CD14-positive monocyte (primary cell): ENCODE data around the gene BNIPL. TPM values are rescaled to one million over a fixed set of nuclear protein-coding genes. Genes with fewer than 3 reads are reported as not detected.
A peak's percentile ranks its signal among the peaks of the same experiment; 100 is the strongest.

Source experiments
- DNase-seq, 3 donors: peaks; one replicate each; pipeline ENCODE4 v3.0.0-alpha.2; 2011 to 2022
- H2AFZ ChIP-seq: 2 replicates; pipeline ENCODE4 v1.6.0; 2012; ENCODE audit warnings: mild to moderate bottlenecking, low read depth, low read length, inconsistent platforms; ENCODE audit not compliant: insufficient read depth, poor library complexity, severe bottlenecking
- H3K27ac ChIP-seq, 2 donors: 1 replicate in 1 of 2; 2 replicates in 1 of 2; pipeline ENCODE4 v1.5.1; 2012 to 2013; ENCODE audit warnings: low read length in 2 of 2, control low read depth in 1 of 2, inconsistent platforms in 1 of 2, low read depth in 1 of 2, mild to moderate bottlenecking in 1 of 2
- H3K27me3 ChIP-seq, 2 donors: one replicate each; pipeline versions ENCODE4 v1.6.0 to v1.6.1; 2011 to 2013; ENCODE audit warnings: low read length in 2 of 2; ENCODE audit not compliant: control insufficient read depth in 2 of 2, insufficient read depth in 2 of 2
- H3K36me3 ChIP-seq, 2 donors: replicated peaks in 1 of 2; 1 replicate in 1 of 2; 2 replicates in 1 of 2; pipeline versions ENCODE4 v1.5.1 to v1.6.1; 2012 to 2013; ENCODE audit warnings: low read length in 2 of 2, control low read depth in 1 of 2, inconsistent platforms in 1 of 2, mild to moderate bottlenecking in 1 of 2; ENCODE audit not compliant: insufficient read depth in 2 of 2, control insufficient read depth in 1 of 2
- H3K4me1 ChIP-seq, 2 donors: 1 replicate in 1 of 2; 2 replicates in 1 of 2; pipeline versions ENCODE4 v1.5.1 to v1.6.1; 2012 to 2013; ENCODE audit warnings: low read length in 2 of 2, control low read depth in 1 of 2, inconsistent platforms in 1 of 2, mild to moderate bottlenecking in 1 of 2, moderate library complexity in 1 of 2; ENCODE audit not compliant: insufficient read depth in 2 of 2, control insufficient read depth in 1 of 2
- H3K4me2 ChIP-seq: replicated peaks from 2 replicates; pipeline ENCODE3; 2012; ENCODE audit warnings: low read length, moderate library complexity, mild to moderate bottlenecking; ENCODE audit not compliant: poor library complexity, severe bottlenecking; ENCODE audit errors: extremely low read depth
- H3K4me3 ChIP-seq, 3 experiments: fragments of 200-600 bp in 1 of 3; sonication (generic) in 1 of 3; replicated peaks in 1 of 3; 1 replicate in 2 of 3; 2 replicates in 1 of 3; pipeline ENCODE4 v1.5.1; 2011 to 2013; ENCODE audit warnings: low read length in 3 of 3, mild to moderate bottlenecking in 3 of 3, control low read depth in 2 of 3, low read depth in 2 of 3, inconsistent platforms in 1 of 3, moderate library complexity in 1 of 3
- H3K79me2 ChIP-seq: 2 replicates; pipeline ENCODE4 v1.6.0; 2012; ENCODE audit warnings: mild to moderate bottlenecking, control low read depth, inconsistent platforms, low read length, moderate library complexity; ENCODE audit not compliant: insufficient read depth
- H3K9ac ChIP-seq: 2 replicates; pipeline ENCODE4 v1.6.0; 2017; ENCODE audit warnings: low read length, mild to moderate bottlenecking; ENCODE audit not compliant: insufficient read depth, poor library complexity, severe bottlenecking
- H3K9me3 ChIP-seq, 2 donors: replicated peaks in 1 of 2; 1 replicate in 1 of 2; 2 replicates in 1 of 2; pipeline versions ENCODE4 v1.5.1 to v1.6.1; 2012 to 2013; ENCODE audit warnings: low read length in 2 of 2, control low read depth in 1 of 2; ENCODE audit not compliant: control insufficient read depth in 1 of 2, insufficient read depth in 1 of 2
- H4K20me1 ChIP-seq: 2 replicates; pipeline ENCODE4 v1.6.0; 2012; ENCODE audit warnings: mild to moderate bottlenecking, low read length, control low read depth, moderate library complexity; ENCODE audit not compliant: insufficient read depth
- H3K27ac Mint-ChIP-seq, 7 donors: one replicate each; pipeline ENCODE4 v1.8.0; 2020; ENCODE audit warnings: mild to moderate bottlenecking in 7 of 7, mixed read lengths in 7 of 7, moderate library complexity in 6 of 7, inconsistent platforms in 2 of 7
- H3K27me3 Mint-ChIP-seq, 3 donors: one replicate each; pipeline ENCODE4 v1.8.0; 2021 to 2022; ENCODE audit warnings: low read depth in 3 of 3, mild to moderate bottlenecking in 3 of 3, mixed read lengths in 3 of 3, moderate library complexity in 3 of 3, inconsistent platforms in 1 of 3
- H3K36me3 Mint-ChIP-seq, 2 donors: one replicate each; pipeline ENCODE4 v1.8.0; 2020; ENCODE audit warnings: mixed read lengths in 2 of 2, inconsistent platforms in 1 of 2, mild to moderate bottlenecking in 1 of 2
- H3K4me1 Mint-ChIP-seq: one replicate; pipeline ENCODE4 v1.8.0; 2020; ENCODE audit warnings: mild to moderate bottlenecking, mixed read lengths
- H3K4me3 Mint-ChIP-seq, 2 donors: one replicate each; pipeline ENCODE4 v1.8.0; 2020; ENCODE audit warnings: mild to moderate bottlenecking in 2 of 2, mixed read lengths in 2 of 2, moderate library complexity in 1 of 2
- H3K9me3 Mint-ChIP-seq, 7 donors: one replicate each; pipeline ENCODE4 v1.8.0; 2020 to 2022; ENCODE audit warnings: mixed read lengths in 7 of 7, mild to moderate bottlenecking in 6 of 7, moderate library complexity in 6 of 7, inconsistent platforms in 2 of 7
- CTCF ChIP-seq: fragments of 200-600 bp; IDR thresholded peaks from one replicate; pipeline ENCODE4 v1.8.0; 2022; ENCODE audit warnings: antibody characterized with exemption, mild to moderate bottlenecking
- WGBS: methylation state at CpG from one replicate; pipeline ENCODE4 v1.1.5; 2013; ENCODE audit warnings: missing lambda C conversion rate; ENCODE audit not compliant: insufficient coverage; 5-methylcytosine and 5-hydroxymethylcytosine counted together
- intact Hi-C, 2 donors: fragments of 100-400 bp; cut with micrococcal nuclease; formaldehyde crosslinking; loops; one replicate each; pipeline versions ENCODE4 v1.15.0 to v1.15.1; 2023
- polyA minus RNA-seq: library from RNA; depleted of rRNA, polyadenylated mRNA; stranded (reverse); fragments of >200 nt; gene quantifications from 2 replicates; pipeline ENCODE4 v1.2.3, GENCODE V29; 2012
- polyA plus RNA-seq, 3 donors: library from polyadenylated mRNA; depleted of rRNA in 1 of 3; unstranded in 2 of 3; stranded (reverse) in 1 of 3; fragments of 300-500 nt in 2 of 3; fragments of >200 nt in 1 of 3; fragmentation: Illumina TruSeq in 2 of 3; gene quantifications; 1 replicate in 2 of 3; 2 replicates in 1 of 3; pipeline ENCODE4 v1.2.3, GENCODE V29; 2012 to 2021
- total RNA-seq, 12 experiments: library from RNA in 1 of 12; stranded (reverse) in 1 of 12; fragments of 120-200 nt in 1 of 12; gene quantifications; one replicate each; pipeline ENCODE4 v1.2.4 and lab custom pipeline; 2013 to 2026; ENCODE audit warnings: mixed read lengths in 6 of 12, inconsistent platforms in 1 of 12

The BNIPL gene
- 0.21 TPM for total RNA-seq (2013)
- under 1 TPM in 1 of 3 donors, not detected in 2; 0.77 TPM for polyA plus RNA-seq
- polyA minus RNA-seq: 0.32 TPM in 1 of 2 replicates, not detected in the other
- 0.12 to 1.5 (median 0.42) reads per million in 11 experiments for total RNA-seq (lab: John Stamatoyannopoulos, UW)

GRCh38 chr1:151036356-151036755 is at the start of gene BNIPL:
Gene BNIPL (plus strand): TSS chr1:151036586. CDS start chr1:151036726, 140 bp downstream.
- no peak for TF ChIP-seq CTCF
- Histone ChIP-seq H3K36me3 (peaks cover 16 to 26% of the 10 kb centered on the region in 2 donors), H3K79me2 (no peaks in the 10 kb centered on the region), H3K9ac (no peak within 1 kb of the TSS), H3K27ac (no peak within 1 kb of the TSS), H3K4me1 (peaks cover 0 to 6% of the 10 kb centered on the region in 2 donors), H4K20me1 (no peaks in the 10 kb centered on the region), H3K4me2 (no peak within 1 kb of the TSS), H3K4me3 (no peak within 1 kb of the TSS), H3K9me3 (no peaks in the 10 kb centered on the region), H2AFZ (no peak within 1 kb of the TSS), H3K27me3 (no peaks in the 10 kb centered on the region)
- intact Hi-C loops: no loop called here
- Mint-ChIP-seq H3K27me3 (peaks cover 0 to 4% (median 0%) of the 10 kb centered on the region in 3 donors), H3K36me3 (peaks cover 30 to 31% of the 10 kb centered on the region in 2 donors), H3K27ac (peak within 1 kb of the TSS in 1 of 7 donors; percentile 1), H3K9me3 (peaks cover 0 to 2% (median 0%) of the 10 kb centered on the region in 7 donors), H3K4me3 (no peak within 1 kb of the TSS), H3K4me1 (peaks cover 7% of the 10 kb centered on the region)
- no peak for DNase-seq
- no CpG with 5 or more reads among the region's 2 CpGs for WGBS

GRCh38 chr1:150987924-150988323 is 48.5 kb upstream of the BNIPL start:
- H3K27me3 Mint-ChIP-seq: peaks cover 0 to 1% (median 0%) of the 10 kb centered on the region in 3 donors
- H3K4me3 ChIP-seq: no peak overlapping the region
- no CpG with 5 or more reads among the region's 7 CpGs for WGBS
- no peak overlapping the region for H3K9ac ChIP-seq
- H3K27ac Mint-ChIP-seq: no peak overlapping the region
- no peaks in the 10 kb centered on the region for H3K9me3 Mint-ChIP-seq
- intact Hi-C loops: no loop called here
- no peaks in the 10 kb centered on the region for H3K79me2 ChIP-seq
- no peaks in the 10 kb centered on the region for H4K20me1 ChIP-seq
- H3K27me3 ChIP-seq: no peaks in the 10 kb centered on the region
- no peaks in the 10 kb centered on the region for H3K36me3 ChIP-seq
- H3K4me2 ChIP-seq: no peak overlapping the region
- H3K27ac ChIP-seq: no peak overlapping the region
- no peak for DNase-seq
- no peaks in the 10 kb centered on the region for H3K4me1 ChIP-seq
- no peak overlapping the region for H3K4me3 Mint-ChIP-seq
- H2AFZ ChIP-seq: no peak overlapping the region
- no peaks in the 10 kb centered on the region for H3K9me3 ChIP-seq
- no peaks in the 10 kb centered on the region for H3K4me1 Mint-ChIP-seq
- no peak for TF ChIP-seq CTCF
- peaks cover 0 to 1% of the 10 kb centered on the region in 2 donors for H3K36me3 Mint-ChIP-seq
